Ovary (tissue), 3 donors: Measurements from ENCODE around the gene RFFL.

Source experiments
- POLR2A ChIP-seq: fragments of 450-650 bp; IDR thresholded peaks from one replicate; pipeline ENCODE4 v1.6.1; 2017; ENCODE audit warnings: antibody characterized with exemption, mild to moderate bottlenecking, moderate library complexity
- TF ChIP-seq, protein P1 (sequence below), 3 donors: fragments of 450-650 bp in 2 of 3; fragments of 200-600 bp in 1 of 3; IDR thresholded peaks; one replicate each; pipeline versions ENCODE4 v1.5.1 to v1.8.0; 2016 to 2022; ENCODE audit warnings: antibody characterized with exemption in 3 of 3, mild to moderate bottlenecking in 1 of 3
- donor health status: DM: no; HTN: no; CAD: no.

DNA sequence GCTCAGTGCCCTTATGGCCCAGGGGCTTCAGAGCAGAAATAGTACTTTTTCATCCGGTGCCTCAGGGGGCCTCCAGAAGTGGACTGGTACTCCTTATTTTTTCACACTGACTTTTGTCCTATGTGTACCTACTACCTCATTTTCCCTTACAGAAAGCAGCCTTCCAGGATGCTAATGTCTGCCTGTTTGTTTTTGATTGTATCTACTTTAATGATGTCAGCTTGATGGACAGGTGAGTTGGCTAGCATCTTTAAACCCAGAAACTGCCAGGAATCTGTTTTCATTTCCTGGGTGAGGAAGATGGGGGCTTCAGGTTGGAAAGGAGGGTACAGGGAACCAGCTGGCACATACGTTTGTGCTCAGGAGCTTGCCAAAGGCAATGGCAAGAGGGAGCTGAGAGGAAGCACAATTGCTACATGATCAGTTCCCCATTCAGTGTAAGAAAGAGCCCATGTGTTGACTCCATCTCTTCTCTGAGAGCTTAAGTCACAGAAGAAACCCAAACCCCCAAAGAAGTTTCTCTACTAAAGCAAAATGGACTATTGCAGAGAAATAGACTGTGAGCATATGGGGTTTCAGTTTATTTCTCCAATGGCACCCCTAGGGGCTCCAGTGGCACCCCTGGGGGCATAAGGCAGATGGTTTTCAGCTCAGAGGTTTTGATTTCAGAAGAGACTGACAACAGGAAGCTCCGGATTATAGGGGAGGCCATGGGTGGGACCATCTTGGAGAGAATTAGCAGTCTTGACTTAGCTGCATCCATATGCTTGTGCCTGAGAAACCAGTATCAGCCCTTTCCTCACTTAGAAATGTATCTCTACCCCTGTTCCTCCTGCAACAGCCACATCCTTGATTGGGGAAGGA, 66.9 kb downstream of the RFFL start:
- TF ChIP-seq, protein P1, sequence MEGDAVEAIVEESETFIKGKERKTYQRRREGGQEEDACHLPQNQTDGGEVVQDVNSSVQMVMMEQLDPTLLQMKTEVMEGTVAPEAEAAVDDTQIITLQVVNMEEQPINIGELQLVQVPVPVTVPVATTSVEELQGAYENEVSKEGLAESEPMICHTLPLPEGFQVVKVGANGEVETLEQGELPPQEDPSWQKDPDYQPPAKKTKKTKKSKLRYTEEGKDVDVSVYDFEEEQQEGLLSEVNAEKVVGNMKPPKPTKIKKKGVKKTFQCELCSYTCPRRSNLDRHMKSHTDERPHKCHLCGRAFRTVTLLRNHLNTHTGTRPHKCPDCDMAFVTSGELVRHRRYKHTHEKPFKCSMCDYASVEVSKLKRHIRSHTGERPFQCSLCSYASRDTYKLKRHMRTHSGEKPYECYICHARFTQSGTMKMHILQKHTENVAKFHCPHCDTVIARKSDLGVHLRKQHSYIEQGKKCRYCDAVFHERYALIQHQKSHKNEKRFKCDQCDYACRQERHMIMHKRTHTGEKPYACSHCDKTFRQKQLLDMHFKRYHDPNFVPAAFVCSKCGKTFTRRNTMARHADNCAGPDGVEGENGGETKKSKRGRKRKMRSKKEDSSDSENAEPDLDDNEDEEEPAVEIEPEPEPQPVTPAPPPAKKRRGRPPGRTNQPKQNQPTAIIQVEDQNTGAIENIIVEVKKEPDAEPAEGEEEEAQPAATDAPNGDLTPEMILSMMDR (IDR thresholded peaks at IDR 0.05): no peak
- no peak for TF ChIP-seq POLR2A
